Prostate gland (tissue), 2 donors: Measurements from ENCODE around the gene STAT3.

Experiments used
- POLR2A ChIP-seq: fragments of 450-650 bp; IDR thresholded peaks from one replicate; pipeline ENCODE4 v1.6.1; 2016; ENCODE audit warnings: antibody characterized with exemption, mild to moderate bottlenecking
- TF ChIP-seq, protein P1 (sequence below), 4 experiments: fragments of 200-600 bp in 2 of 4; fragments of 450-650 bp in 2 of 4; sonication (generic) in 2 of 4; IDR thresholded peaks; 1 replicate in 3 of 4; 2 replicates in 1 of 4; pipeline ENCODE4 v1.5.1; 2016 to 2019; ENCODE audit warnings: antibody characterized with exemption in 4 of 4, mild to moderate bottlenecking in 2 of 4, moderate library complexity in 2 of 4

- TF ChIP-seq, protein P1, sequence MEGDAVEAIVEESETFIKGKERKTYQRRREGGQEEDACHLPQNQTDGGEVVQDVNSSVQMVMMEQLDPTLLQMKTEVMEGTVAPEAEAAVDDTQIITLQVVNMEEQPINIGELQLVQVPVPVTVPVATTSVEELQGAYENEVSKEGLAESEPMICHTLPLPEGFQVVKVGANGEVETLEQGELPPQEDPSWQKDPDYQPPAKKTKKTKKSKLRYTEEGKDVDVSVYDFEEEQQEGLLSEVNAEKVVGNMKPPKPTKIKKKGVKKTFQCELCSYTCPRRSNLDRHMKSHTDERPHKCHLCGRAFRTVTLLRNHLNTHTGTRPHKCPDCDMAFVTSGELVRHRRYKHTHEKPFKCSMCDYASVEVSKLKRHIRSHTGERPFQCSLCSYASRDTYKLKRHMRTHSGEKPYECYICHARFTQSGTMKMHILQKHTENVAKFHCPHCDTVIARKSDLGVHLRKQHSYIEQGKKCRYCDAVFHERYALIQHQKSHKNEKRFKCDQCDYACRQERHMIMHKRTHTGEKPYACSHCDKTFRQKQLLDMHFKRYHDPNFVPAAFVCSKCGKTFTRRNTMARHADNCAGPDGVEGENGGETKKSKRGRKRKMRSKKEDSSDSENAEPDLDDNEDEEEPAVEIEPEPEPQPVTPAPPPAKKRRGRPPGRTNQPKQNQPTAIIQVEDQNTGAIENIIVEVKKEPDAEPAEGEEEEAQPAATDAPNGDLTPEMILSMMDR (IDR thresholded peaks at IDR 0.05), result no peak
- no peak for TF ChIP-seq POLR2A
These were observed 43.5 kb upstream of the STAT3 start for GRCh38 chr17:42431758-42432161.
